Activated CD4-positive, alpha-beta T cell treated with anti-CD3 and anti-CD28 coated beads, Interleukin-2, amount 50 U/mL, for 24 hours (primary cell): ENCODE data around the gene USP47.

ENCODE experiments used
- DNase-seq, 2 donors: peaks; one replicate each; pipeline ENCODE4 v3.0.0-alpha.2; 2020; ENCODE audit warnings: low read depth in 1 of 2, low spot score in 1 of 2

The USP47 gene

GRCh38 chr11:11996321-11997048 is 154.7 kb downstream of the USP47 start:
- no peak for DNase-seq

- DNase-seq = no peak
Measured at GRCh38 chr11:11997049-11997322, 155.2 kb downstream of the USP47 start.

- DNase-seq = no peak
Measured at GRCh38 chr11:11998091-11998781, 156.5 kb downstream of the USP47 start.

GRCh38 chr11:12001186-12001585 is 159.4 kb downstream of the USP47 start:
- no peak for DNase-seq

GRCh38 chr11:12003336-12003735 is 161.6 kb downstream of the USP47 start:
- no peak for DNase-seq

- no peak for DNase-seq
Measured at GRCh38 chr11:12003815-12004214, 162.0 kb downstream of the USP47 start.

- no peak for DNase-seq
Measured at GRCh38 chr11:12005061-12005460, 163.3 kb downstream of the USP47 start.

- no peak for DNase-seq
Measured at GRCh38 chr11:12005476-12005875, 163.7 kb downstream of the USP47 start.

GRCh38 chr11:12006552-12007229 is 164.9 kb downstream of the USP47 start:
- no peak for DNase-seq

GRCh38 chr11:12007230-12007593 is 165.4 kb downstream of the USP47 start:
- DNase-seq = no peak

GRCh38 chr11:12007769-12008737 is 166.3 kb downstream of the USP47 start, which contains the start of gene DKK3:
Gene DKK3 (minus strand): TSS chr11:12008626. CDS start chr11:12008582, 44 bp downstream.
- no peak for DNase-seq
